Activated T-helper 2 cell treated with anti-CD3 and anti-CD28 coated beads, Interferon-gamma antibody, Interleukin-2, Interleukin-4, amounts not matched to agents 10 μg/mL and 5 μg/mL and 100 μg/mL, durations not matched to agents 14 hours and 24 hours and 36 hours (primary cell): Measurements from ENCODE around the gene NTM. TPM values are rescaled to one million over a fixed set of nuclear protein-coding genes. Genes with fewer than 3 reads are reported as not detected.

Source experiments
- DNase-seq: peaks from one replicate; pipeline ENCODE4 v3.0.0; 2021; ENCODE audit warnings: low spot score
- H3K27ac Mint-ChIP-seq: one replicate; pipeline ENCODE4 v1.8.0; 2021; ENCODE audit warnings: mixed read lengths
- H3K27me3 Mint-ChIP-seq: one replicate; pipeline ENCODE4 v1.8.0; 2021; ENCODE audit warnings: low read depth, mixed read lengths
- H3K36me3 Mint-ChIP-seq: one replicate; pipeline ENCODE4 v1.8.0; 2021; ENCODE audit warnings: low read depth, mixed read lengths
- H3K4me1 Mint-ChIP-seq: one replicate; pipeline ENCODE4 v1.8.0; 2021; ENCODE audit warnings: low read depth, mixed read lengths
- H3K4me3 Mint-ChIP-seq: one replicate; pipeline ENCODE4 v1.8.0; 2021; ENCODE audit warnings: low read depth, mild to moderate bottlenecking, moderate library complexity, mixed read lengths
- H3K9me3 Mint-ChIP-seq: one replicate; pipeline ENCODE4 v1.8.0; 2021; ENCODE audit warnings: mixed read lengths
- intact Hi-C: fragments of 100-400 bp; cut with micrococcal nuclease; formaldehyde crosslinking; loops from one replicate; pipeline ENCODE4 v1.15.1; 2023
- total RNA-seq: library from RNA; stranded (reverse); gene quantifications from 2 replicates; pipeline ENCODE4 v1.2.3, GENCODE V29; 2022

The NTM gene
- total RNA-seq, 1 donor from 2014 or later = not detected

GRCh38 chr11:132137981-132138313 is 767.5 kb downstream of the NTM start:
- Mint-ChIP-seq H3K36me3 (no peaks in the 10 kb centered on the region), H3K4me1 (no peaks in the 10 kb centered on the region), H3K4me3 (no peak overlapping the region), H3K9me3 (no peaks in the 10 kb centered on the region), H3K27me3 (no peaks in the 10 kb centered on the region), H3K27ac (no peak overlapping the region)
- intact Hi-C loops = no loop called here
- no peak for DNase-seq

GRCh38 chr11:132139181-132139580 is 768.8 kb downstream of the NTM start:
- no peak overlapping the region for H3K4me3 Mint-ChIP-seq
- no peaks in the 10 kb centered on the region for H3K27me3 Mint-ChIP-seq
- H3K9me3 Mint-ChIP-seq = no peaks in the 10 kb centered on the region
- no peaks in the 10 kb centered on the region for H3K4me1 Mint-ChIP-seq
- intact Hi-C loops = no loop called here
- H3K27ac Mint-ChIP-seq = no peak overlapping the region
- no peaks in the 10 kb centered on the region for H3K36me3 Mint-ChIP-seq
- DNase-seq = no peak

GRCh38 chr11:132140056-132140455 is 769.6 kb downstream of the NTM start:
- H3K4me1 Mint-ChIP-seq = no peaks in the 10 kb centered on the region

GRCh38 chr11:132142121-132142520 is 771.7 kb downstream of the NTM start:
- no peak overlapping the region for H3K27ac Mint-ChIP-seq
- H3K9me3 Mint-ChIP-seq = peaks cover 4% of the 10 kb centered on the region
- no peak overlapping the region for H3K4me3 Mint-ChIP-seq
- H3K4me1 Mint-ChIP-seq = no peaks in the 10 kb centered on the region
- H3K27me3 Mint-ChIP-seq = no peaks in the 10 kb centered on the region
- DNase-seq = no peak
- intact Hi-C loops = no loop called here
- no peaks in the 10 kb centered on the region for H3K36me3 Mint-ChIP-seq

More at GRCh38 chr11:132140056-132140455, 769.6 kb downstream of the NTM start:
- Mint-ChIP-seq H3K27ac (no peak overlapping the region), H3K27me3 (no peaks in the 10 kb centered on the region), H3K9me3 (no peaks in the 10 kb centered on the region), H3K36me3 (no peaks in the 10 kb centered on the region), H3K4me3 (no peak overlapping the region)
- no peak for DNase-seq
- intact Hi-C loops = no loop called here

- H3K4me1 Mint-ChIP-seq = no peaks in the 10 kb centered on the region
- peaks cover 4% of the 10 kb centered on the region for H3K9me3 Mint-ChIP-seq
- no peaks in the 10 kb centered on the region for H3K36me3 Mint-ChIP-seq
- no peak overlapping the region for H3K4me3 Mint-ChIP-seq
- no peak for DNase-seq
- intact Hi-C loops = no loop called here
- H3K27ac Mint-ChIP-seq = no peak overlapping the region
- no peaks in the 10 kb centered on the region for H3K27me3 Mint-ChIP-seq
Measured at GRCh38 chr11:132142554-132142953, 772.1 kb downstream of the NTM start.

GRCh38 chr11:132147464-132147863 is 777.0 kb downstream of the NTM start:
- no peaks in the 10 kb centered on the region for H3K36me3 Mint-ChIP-seq
- DNase-seq = no peak
- intact Hi-C loops = no loop called here
- no peak overlapping the region for H3K27ac Mint-ChIP-seq
- no peaks in the 10 kb centered on the region for H3K4me1 Mint-ChIP-seq
- no peaks in the 10 kb centered on the region for H3K27me3 Mint-ChIP-seq
- H3K9me3 Mint-ChIP-seq = peaks cover 4% of the 10 kb centered on the region
- no peak overlapping the region for H3K4me3 Mint-ChIP-seq

- intact Hi-C loops = no loop called here
- no peaks in the 10 kb centered on the region for H3K27me3 Mint-ChIP-seq
- H3K36me3 Mint-ChIP-seq = no peaks in the 10 kb centered on the region
- H3K4me3 Mint-ChIP-seq = no peak overlapping the region
- no peaks in the 10 kb centered on the region for H3K9me3 Mint-ChIP-seq
- no peaks in the 10 kb centered on the region for H3K4me1 Mint-ChIP-seq
- DNase-seq = no peak
- no peak overlapping the region for H3K27ac Mint-ChIP-seq
Measured at GRCh38 chr11:132154781-132155180, 784.4 kb downstream of the NTM start.

GRCh38 chr11:132158091-132158490 is 787.7 kb downstream of the NTM start:
- Mint-ChIP-seq H3K4me1 (no peaks in the 10 kb centered on the region), H3K4me3 (no peak overlapping the region), H3K27me3 (no peaks in the 10 kb centered on the region), H3K9me3 (no peaks in the 10 kb centered on the region), H3K36me3 (no peaks in the 10 kb centered on the region), H3K27ac (no peak overlapping the region)
- intact Hi-C loops = no loop called here
- no peak for DNase-seq

- no peaks in the 10 kb centered on the region for H3K36me3 Mint-ChIP-seq
- DNase-seq = no peak
- no peaks in the 10 kb centered on the region for H3K4me1 Mint-ChIP-seq
- intact Hi-C loops = no loop called here
- H3K27me3 Mint-ChIP-seq = no peaks in the 10 kb centered on the region
- no peak overlapping the region for H3K27ac Mint-ChIP-seq
- no peak overlapping the region for H3K4me3 Mint-ChIP-seq
- no peaks in the 10 kb centered on the region for H3K9me3 Mint-ChIP-seq
Measured at GRCh38 chr11:132158696-132159095, 788.3 kb downstream of the NTM start.

- H3K4me1 Mint-ChIP-seq = no peaks in the 10 kb centered on the region
- H3K9me3 Mint-ChIP-seq = no peaks in the 10 kb centered on the region
- H3K27me3 Mint-ChIP-seq = no peaks in the 10 kb centered on the region
- no peaks in the 10 kb centered on the region for H3K36me3 Mint-ChIP-seq
- no peak for DNase-seq
- intact Hi-C loops = no loop called here
- no peak overlapping the region for H3K4me3 Mint-ChIP-seq
- H3K27ac Mint-ChIP-seq = no peak overlapping the region
Measured at GRCh38 chr11:132161403-132162078, 791.1 kb downstream of the NTM start.

GRCh38 chr11:132168344-132168981 is 798.0 kb downstream of the NTM start:
- no peaks in the 10 kb centered on the region for H3K36me3 Mint-ChIP-seq
- no peaks in the 10 kb centered on the region for H3K4me1 Mint-ChIP-seq
- intact Hi-C loops = no loop called here
- H3K9me3 Mint-ChIP-seq = peaks cover 12% of the 10 kb centered on the region
- H3K4me3 Mint-ChIP-seq = no peak overlapping the region
- no peak overlapping the region for H3K27ac Mint-ChIP-seq
- no peak for DNase-seq
- no peaks in the 10 kb centered on the region for H3K27me3 Mint-ChIP-seq

GRCh38 chr11:132171031-132171430 is 800.6 kb downstream of the NTM start:
- DNase-seq = no peak
- H3K36me3 Mint-ChIP-seq = no peaks in the 10 kb centered on the region
- no peaks in the 10 kb centered on the region for H3K27me3 Mint-ChIP-seq
- no peak overlapping the region for H3K27ac Mint-ChIP-seq
- intact Hi-C loops = no loop called here
- no peaks in the 10 kb centered on the region for H3K4me1 Mint-ChIP-seq
- no peak overlapping the region for H3K4me3 Mint-ChIP-seq
- peaks cover 16% of the 10 kb centered on the region for H3K9me3 Mint-ChIP-seq

- Mint-ChIP-seq H3K27me3 (no peaks in the 10 kb centered on the region), H3K36me3 (no peaks in the 10 kb centered on the region), H3K9me3 (peaks cover 17% of the 10 kb centered on the region), H3K4me3 (no peak overlapping the region), H3K4me1 (no peaks in the 10 kb centered on the region), H3K27ac (no peak overlapping the region)
- no peak for DNase-seq
- intact Hi-C loops = no loop called here
Measured at GRCh38 chr11:132174362-132175255, 804.2 kb downstream of the NTM start.
